Suprapubic skin (tissue), 4 donors: ENCODE results near the gene TP53INP2.

Source experiments
- CTCF ChIP-seq, 2 donors: fragments of 200-600 bp in 1 of 2; fragments of 450-650 bp in 1 of 2; sonication (generic) in 1 of 2; IDR thresholded peaks; one replicate each; pipeline ENCODE4 v1.5.1; 2016 to 2019; ENCODE audit warnings: antibody characterized with exemption in 2 of 2, mild to moderate bottlenecking in 1 of 2, moderate library complexity in 1 of 2
- EP300 ChIP-seq: sonication (generic); formaldehyde crosslinking; IDR thresholded peaks from one replicate; pipeline ENCODE4 v1.6.1; 2017; ENCODE audit warnings: antibody characterized with exemption
- POLR2A ChIP-seq, 2 donors: fragments of 450-650 bp; IDR thresholded peaks; one replicate each; pipeline ENCODE4 v1.6.1; 2017; ENCODE audit warnings: antibody characterized with exemption in 2 of 2, mild to moderate bottlenecking in 2 of 2, moderate library complexity in 2 of 2
- POLR2AphosphoS5 ChIP-seq, 3 donors: sonication (generic); formaldehyde crosslinking; IDR thresholded peaks; one replicate each; pipeline ENCODE4 v1.6.1; 2017; ENCODE audit warnings: antibody characterized with exemption in 3 of 3

GRCh38 chr20:34748709-34749108 is 44.6 kb downstream of the TP53INP2 start:
- TF ChIP-seq CTCF (IDR thresholded peaks at IDR 0.05) = no peak
- TF ChIP-seq POLR2AphosphoS5 (IDR thresholded peaks at IDR 0.05) = no peak
- no peak for TF ChIP-seq POLR2A (IDR thresholded peaks at IDR 0.05)
- TF ChIP-seq EP300 = no peak
